Suppressor macrophage treated with lipopolysaccharide for 4 hours (primary cell): ENCODE results near the gene SLC25A34.

ENCODE experiments used
- DNase-seq: peaks from one replicate; pipeline ENCODE4 v3.0.0-alpha.2; 2020

SLC25A34 gene

GRCh38 chr1:15777909-15778707 is 42.0 kb downstream of the SLC25A34 start:
- DNase-seq = no peak

DNA sequence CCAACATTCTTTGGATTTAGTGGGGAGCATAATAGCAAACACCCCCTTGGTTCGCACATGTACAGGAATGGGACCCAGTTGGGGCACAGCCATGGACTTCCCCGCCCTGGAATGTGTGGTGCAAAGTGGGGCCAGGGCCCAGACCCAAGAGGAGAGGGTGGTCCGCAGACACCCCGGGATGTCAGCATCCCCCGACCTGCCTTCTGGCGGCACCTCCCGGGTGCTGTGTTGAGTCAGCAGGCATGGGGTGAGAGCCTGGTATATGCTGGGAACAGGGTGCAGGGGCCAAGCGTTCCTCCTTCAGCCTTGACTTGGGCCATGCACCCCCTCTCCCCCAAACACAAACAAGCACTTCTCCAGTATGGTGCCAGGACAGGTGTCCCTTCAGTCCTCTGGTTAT is 49.6 kb downstream of the SLC25A34 start:
- no peak for DNase-seq

- no peak for DNase-seq
Measured at GRCh38 chr1:15786581-15786980, 50.5 kb downstream of the SLC25A34 start.

- DNase-seq = peak; percentile 87
Measured at GRCh38 chr1:15788624-15789301, 52.7 kb downstream of the SLC25A34 start.
